NCI-H146 (cell line): ENCODE results near the gene GIGYF1.
"Not testable (repeated sequence)": the region's sequence is repeated elsewhere in the genome, so short reads cannot be mapped to it uniquely, and the experiment has no call there.

Experiments used
- DNase-seq: peaks from one replicate; lab custom pipeline; 2025; lab: John Stamatoyannopoulos, UW

The GIGYF1 gene

GRCh38 chr7:100710452-100710851 is 16.4 kb upstream of the GIGYF1 start:
- DNase-seq, result no peak

- DNase-seq, result no peak
Measured at GRCh38 chr7:100708395-100708794, 14.3 kb upstream of the GIGYF1 start.

- peak; percentile 17 for DNase-seq
Measured at GRCh38 chr7:100706672-100707311, 12.7 kb upstream of the GIGYF1 start.

GRCh38 chr7:100705753-100706671 is 12.0 kb upstream of the GIGYF1 start, which contains the start of gene POP7:
Gene POP7, plus strand, starts transcription at chr7:100706121. Its CDS starts 710 bp downstream, at chr7:100706831.
- DNase-seq, result peak; percentile 99

GRCh38 chr7:100705320-100705752 is 11.3 kb upstream of the GIGYF1 start:
- DNase-seq, result peak; percentile 67

- not testable (repeated sequence) for DNase-seq
Measured at GRCh38 chr7:100701089-100701488, 7.0 kb upstream of the GIGYF1 start.

- no peak for DNase-seq
Measured at GRCh38 chr7:100699018-100699417, 5.0 kb upstream of the GIGYF1 start.

GRCh38 chr7:100696123-100696521 is 2.1 kb upstream of the GIGYF1 start:
- no peak for DNase-seq

GRCh38 chr7:100693312-100694097 is 545 bp downstream of the GIGYF1 start:
- peak; percentile 42 for DNase-seq

- DNase-seq, result no peak
Measured at GRCh38 chr7:100692578-100692961, 1.5 kb downstream of the GIGYF1 start.

- peak; percentile 52 for DNase-seq
Measured at GRCh38 chr7:100691676-100692577, 2.1 kb downstream of the GIGYF1 start.

- DNase-seq, result no peak
Measured at GRCh38 chr7:100689230-100690135, 4.6 kb downstream of the GIGYF1 start.

- DNase-seq, result no peak
Measured at GRCh38 chr7:100688326-100688860, 5.7 kb downstream of the GIGYF1 start.

GRCh38 chr7:100687751-100688300 is 6.2 kb downstream of the GIGYF1 start:
- no peak for DNase-seq

GRCh38 chr7:100687261-100687660 is 6.8 kb downstream of the GIGYF1 start:
- DNase-seq, result no peak

- no peak for DNase-seq
Measured at GRCh38 chr7:100686822-100687211, 7.2 kb downstream of the GIGYF1 start.

GRCh38 chr7:100686201-100686821 is 7.7 kb downstream of the GIGYF1 start:
- DNase-seq, result no peak

GRCh38 chr7:100685631-100686145 is 8.4 kb downstream of the GIGYF1 start:
- no peak for DNase-seq

- no peak for DNase-seq
Measured at GRCh38 chr7:100685049-100685605, 8.9 kb downstream of the GIGYF1 start.
